Measurements from ENCODE around the gene GPHB5. TPM values are rescaled to one million over a fixed set of nuclear protein-coding genes. Genes with fewer than 3 reads are reported as not detected.
A peak's percentile ranks its signal among the peaks of the same experiment; 100 is the strongest.
"Not testable (repeated sequence)": the region's sequence is repeated elsewhere in the genome, so short reads cannot be mapped to it uniquely, and the experiment has no call there.

The GPHB5 gene
- total RNA-seq, 1 donor from 2014 or later: not detected

DNA sequence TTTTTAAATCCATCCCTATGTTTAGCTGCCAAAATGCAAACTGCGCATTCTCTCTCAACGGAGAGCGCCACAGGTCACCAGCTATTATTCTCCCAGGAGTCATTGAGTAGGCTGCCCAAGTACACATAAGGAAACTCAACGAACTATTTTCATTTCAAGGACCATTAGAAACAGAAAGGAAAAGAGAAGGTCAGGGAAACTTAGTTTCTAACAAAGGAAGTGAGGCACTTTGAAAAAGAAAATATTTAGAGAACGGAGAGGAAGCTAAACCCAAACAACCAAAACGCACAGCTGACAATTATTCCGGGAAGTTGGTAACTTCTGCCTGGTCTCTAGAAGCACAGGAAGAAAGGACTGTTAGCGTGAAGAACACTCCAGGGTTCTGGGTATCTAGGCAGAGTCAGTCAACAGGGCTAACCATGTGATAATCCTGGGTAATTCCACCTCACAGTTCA is 23.5 kb downstream of the GPHB5 start:
- no peak for DNase-seq

GRCh38 chr14:63292805-63293204 is 25.9 kb downstream of the GPHB5 start:
- no peak for DNase-seq

DNA sequence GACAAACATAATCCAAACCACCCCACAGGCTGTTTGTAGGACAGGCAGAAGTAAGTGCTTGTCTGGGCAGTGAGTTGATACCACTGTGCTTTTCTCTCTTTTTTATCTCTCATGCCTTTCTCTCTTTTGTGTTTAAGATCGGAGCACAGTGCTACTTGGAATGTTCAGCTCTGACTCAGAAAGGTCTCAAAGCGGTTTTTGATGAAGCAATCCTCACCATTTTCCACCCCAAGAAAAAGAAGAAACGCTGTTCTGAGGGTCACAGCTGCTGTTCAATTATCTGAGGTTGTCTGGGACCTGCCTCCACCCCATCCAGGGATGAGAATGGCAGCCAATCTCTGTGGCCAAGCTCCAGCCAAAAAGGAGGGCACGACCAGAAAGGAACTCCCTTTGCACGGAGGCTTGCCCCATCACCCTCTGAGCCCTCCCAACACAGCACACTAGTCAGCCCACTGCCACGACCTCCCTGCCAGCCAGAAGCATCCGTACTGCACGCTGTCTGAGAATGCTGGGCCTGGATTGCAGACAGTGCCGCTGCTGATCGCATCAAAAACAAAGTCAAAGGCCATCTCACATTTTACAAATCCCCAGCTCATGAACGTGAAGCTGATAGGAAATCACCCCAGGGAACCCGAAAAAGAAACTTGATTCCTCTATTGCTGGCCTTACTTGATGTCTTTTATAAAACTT is 27.8 kb downstream of the GPHB5 start:
- DNase-seq: no peak

DNA sequence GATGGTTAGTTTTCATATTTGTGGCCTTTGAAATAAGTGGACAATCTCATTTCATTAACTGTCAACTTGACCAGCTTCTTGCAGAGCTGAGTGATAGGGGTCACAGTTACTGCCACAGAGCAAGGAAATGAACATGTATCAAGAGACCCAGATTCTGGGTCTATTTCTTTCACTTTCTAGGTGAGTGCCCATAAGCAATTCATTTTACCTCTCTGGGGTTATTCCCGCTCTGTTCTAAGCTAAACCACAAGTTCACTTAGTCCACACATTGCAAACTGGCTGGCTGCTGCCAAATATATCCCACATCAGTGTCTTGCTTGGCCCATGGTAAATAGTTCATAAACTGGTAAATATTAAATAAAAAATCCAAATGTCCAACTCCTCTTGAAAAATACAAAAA is 29.9 kb downstream of the GPHB5 start:
- DNase-seq: no peak

DNA sequence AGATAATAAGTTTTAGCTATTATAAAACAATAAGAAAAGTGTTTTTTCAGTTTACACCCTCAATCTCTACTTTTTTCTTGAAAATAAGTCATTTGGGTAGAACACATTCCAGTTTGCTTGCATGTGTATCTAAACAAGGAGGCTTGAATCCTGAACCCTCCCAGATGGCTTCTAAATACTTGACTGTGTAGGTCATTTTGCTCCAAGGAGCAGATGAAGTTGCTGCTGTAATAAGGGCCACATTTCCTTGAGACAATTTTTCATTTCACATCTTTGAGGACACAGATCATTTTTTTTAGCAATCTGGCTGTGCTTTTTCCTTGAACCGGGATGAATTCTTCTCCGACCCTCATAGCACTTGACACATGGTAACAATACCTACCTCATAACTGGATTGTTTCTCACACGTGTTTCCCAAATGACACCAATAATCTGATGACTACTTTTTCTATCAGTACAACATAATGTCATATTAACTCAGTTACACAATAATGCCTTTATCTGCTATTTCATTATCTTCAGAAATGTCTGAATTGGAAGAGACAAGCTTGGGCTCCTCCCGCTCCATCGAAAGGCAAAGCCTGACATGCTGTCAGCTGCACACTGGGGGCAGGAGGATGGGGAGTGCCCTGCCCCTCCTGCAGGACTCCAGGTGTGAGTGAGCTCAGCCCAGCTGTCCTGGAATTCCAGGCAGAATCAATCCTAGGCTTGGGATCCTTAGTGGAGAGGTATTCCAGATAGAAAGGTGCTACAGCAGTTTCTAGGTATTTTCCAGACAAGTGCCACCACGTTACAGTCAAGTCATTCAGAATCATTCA is 30.9 kb downstream of the GPHB5 start:
- peak; percentile 94 for DNase-seq

- DNase-seq: no peak
Observed at GRCh38 chr14:63286071-63286470, 32.7 kb downstream of the GPHB5 start.

- DNase-seq: no peak
Observed at GRCh38 chr14:63283884-63284248, 34.9 kb downstream of the GPHB5 start.

- DNase-seq: no peak
Observed at GRCh38 chr14:63282997-63283883, 35.5 kb downstream of the GPHB5 start.

- DNase-seq: not testable (repeated sequence)
Observed at GRCh38 chr14:63279933-63280332, 38.8 kb downstream of the GPHB5 start.

GRCh38 chr14:63277591-63278183 is 41.0 kb downstream of the GPHB5 start:
- DNase-seq: no peak

DNA sequence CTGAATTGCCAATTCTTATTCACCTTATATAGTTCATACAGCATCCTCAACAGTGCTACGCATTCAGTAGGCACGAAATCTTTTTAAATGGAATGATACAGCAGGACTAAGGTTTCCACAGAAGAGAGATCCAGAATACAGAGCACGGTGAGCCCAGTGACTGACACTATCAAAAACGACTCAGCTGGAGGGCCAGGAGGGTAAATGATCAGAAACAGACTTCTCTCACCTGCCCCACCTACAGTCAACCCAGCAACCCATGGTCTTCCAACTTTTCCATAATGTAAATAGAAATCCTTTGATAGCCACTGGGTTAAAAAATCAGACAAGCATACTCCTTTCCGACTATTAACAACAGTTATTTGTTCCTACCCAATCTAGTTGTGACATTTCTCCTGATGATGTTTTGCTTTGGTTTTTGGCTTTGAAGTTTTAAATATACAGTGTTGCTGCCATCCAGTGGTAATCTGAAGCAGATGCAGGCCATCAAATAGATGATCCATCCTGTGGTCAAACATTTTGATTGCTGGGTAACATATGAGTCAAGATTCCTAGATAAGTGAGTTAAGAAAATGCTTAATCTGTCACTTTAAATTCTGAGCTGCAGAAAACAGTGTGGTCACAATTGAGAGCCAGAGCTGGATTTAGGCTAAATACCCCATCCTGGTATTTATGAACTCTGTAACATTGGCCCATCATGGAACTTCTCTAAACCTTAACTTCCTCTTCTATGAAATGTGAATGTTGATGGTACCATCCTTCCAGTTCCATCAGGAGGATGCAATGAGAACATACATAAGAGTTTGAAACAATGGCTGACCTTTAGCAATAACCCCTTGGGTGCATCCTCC is 42.0 kb downstream of the GPHB5 start:
- DNase-seq: peak; percentile 79

DNA sequence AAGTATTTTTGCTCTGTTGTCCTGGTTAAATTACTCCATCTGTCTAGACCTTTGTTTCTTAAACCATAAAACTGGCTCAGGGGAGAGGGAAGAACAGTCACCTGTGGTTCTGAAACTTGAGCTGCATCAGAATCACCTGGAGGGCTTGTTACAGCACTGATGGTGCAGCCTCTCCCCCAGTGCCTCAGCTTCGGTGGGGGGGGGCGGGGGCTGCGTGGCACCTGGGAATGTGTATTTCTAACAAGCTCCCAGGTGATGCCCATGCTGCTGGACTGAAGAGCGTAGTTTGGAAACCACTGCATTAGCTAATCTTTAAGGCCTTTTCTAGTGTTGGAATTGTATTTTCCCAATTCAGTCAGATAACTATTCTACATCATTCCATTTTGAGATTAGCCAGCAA is 42.7 kb downstream of the GPHB5 start:
- DNase-seq: no peak

DNA sequence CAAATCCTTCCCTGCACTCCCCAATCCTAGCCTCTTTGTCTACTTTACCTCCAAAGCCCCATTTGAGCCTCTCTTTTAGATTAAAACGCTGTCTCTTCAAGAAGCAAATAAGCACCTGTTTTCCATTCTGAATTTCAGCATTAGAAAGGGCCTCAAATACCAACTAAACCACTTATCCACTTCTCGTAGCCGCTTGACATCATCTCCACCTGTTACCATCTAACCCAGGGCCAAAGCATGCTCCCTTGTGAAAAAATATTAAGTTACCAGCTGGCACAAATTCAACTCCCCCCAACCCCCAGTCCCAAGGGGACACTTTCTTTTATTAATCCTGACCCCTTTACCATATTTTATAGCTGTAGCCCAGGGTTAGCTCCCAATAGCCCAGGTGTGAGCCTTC is 43.1 kb downstream of the GPHB5 start:
- DNase-seq: no peak

- DNase-seq: peak; percentile 95
Observed at GRCh38 chr14:63273717-63274655, 44.7 kb downstream of the GPHB5 start.

DNA sequence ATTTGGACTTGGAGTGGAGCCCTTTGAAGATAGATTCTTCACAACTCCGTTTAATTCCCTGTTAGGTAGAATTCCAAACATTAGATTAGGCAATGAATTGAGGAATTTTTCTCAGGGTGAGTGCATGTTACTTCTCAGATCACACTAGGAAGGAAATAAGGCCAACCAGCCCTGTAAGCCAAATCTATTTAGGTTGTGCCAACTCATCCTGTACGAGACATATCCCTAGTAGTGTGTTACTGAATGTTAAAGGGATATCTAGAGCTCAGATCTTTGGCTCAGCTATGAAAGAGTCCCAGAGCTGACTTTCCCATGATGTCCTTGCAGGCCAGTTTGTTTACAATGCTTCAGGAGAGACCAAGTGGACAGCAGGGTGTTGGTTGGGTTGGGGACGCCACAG is 45.6 kb downstream of the GPHB5 start:
- peak; percentile 23 for DNase-seq

GRCh38 chr14:63269561-63270225 is 49.0 kb downstream of the GPHB5 start:
- DNase-seq: no peak

GRCh38 chr14:63268771-63269170 is 50.0 kb downstream of the GPHB5 start:
- DNase-seq: no peak

GRCh38 chr14:63267171-63267570 is 51.6 kb downstream of the GPHB5 start:
- no peak for DNase-seq

DNA sequence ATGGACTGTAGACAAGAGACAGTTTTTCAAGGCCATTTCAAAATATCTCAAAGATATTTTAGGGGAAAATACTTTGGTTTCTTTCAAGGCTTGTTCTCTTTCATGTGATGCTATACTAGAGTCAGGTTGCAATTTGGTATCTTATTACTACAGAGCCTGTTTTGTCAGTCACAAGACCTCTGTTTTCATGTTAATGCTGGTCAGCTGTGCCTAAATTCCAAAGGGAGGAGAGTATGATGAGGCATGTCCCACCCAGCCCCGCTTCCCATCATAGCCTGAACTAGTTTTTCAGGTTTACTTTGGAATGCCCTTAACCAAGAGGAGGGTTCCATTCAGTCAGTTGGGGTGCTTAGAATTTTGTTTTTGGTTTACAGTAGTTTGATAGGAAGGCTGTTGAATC is 52.6 kb downstream of the GPHB5 start:
- no peak for DNase-seq

All from skin of body (tissue), 2 donors.